IMR-90 (cell line): ENCODE results near the gene SLC66A2. TPM values are rescaled to one million over a fixed set of nuclear protein-coding genes. Genes with fewer than 3 reads are reported as not detected.

Experiments used
- ATAC-seq: fragments of 200-7000 bp; cut with Tn5 transposase; 2 replicates; pipeline ENCODE4 v1.9.1; 2020; ENCODE audit warnings: low read depth, mild to moderate bottlenecking, moderate library complexity
- BruUV-seq: library from RNA; stranded (reverse); fragments of 400-500 nt; replicated peaks from 2 replicates; lab custom pipeline; 2021; lab: Mats Ljungman, UMichigan
- CTCF ChIA-PET: fragments of 300-600 bp; formaldehyde crosslinking; extraction: SDS; loops from one replicate; lab custom pipeline; 2021; ENCODE audit warnings: antibody characterized with exemption; lab: Yijun Ruan, JAX
- POLR2A ChIA-PET: fragments of 300-600 bp; sonication (Branson Sonifier 250); formaldehyde crosslinking; loops from one replicate; lab custom pipeline; 2022; ENCODE audit warnings: antibody characterized with exemption; ENCODE audit not compliant: unreplicated experiment; lab: Charles Lee
- DNase-seq: peaks from one replicate; pipeline ENCODE4 v3.0.0; 2013
- H2AFZ ChIP-seq: replicated peaks from 2 replicates; pipeline ENCODE3; 2013; ENCODE audit warnings: low read length, mild to moderate bottlenecking; ENCODE audit not compliant: poor library complexity
- H2AK5ac ChIP-seq: 2 replicates; pipeline ENCODE4 v1.6.1; 2013; ENCODE audit warnings: low read depth, low read length, inconsistent platforms
- H2AK9ac ChIP-seq: replicated peaks from 2 replicates; pipeline ENCODE3; 2013; ENCODE audit warnings: mild to moderate bottlenecking, low read depth, low read length, moderate library complexity; ENCODE audit not compliant: poor library complexity
- H2BK120ac ChIP-seq: 2 replicates; pipeline ENCODE4 v1.6.1; 2013; ENCODE audit warnings: low read depth, low read length, inconsistent platforms
- H2BK15ac ChIP-seq: 3 replicates; pipeline ENCODE4 v1.6.1; 2013; ENCODE audit warnings: low read depth, low read length, inconsistent platforms
- H2BK20ac ChIP-seq: 2 replicates; pipeline ENCODE4 v1.6.1; 2013; ENCODE audit warnings: low read depth, mild to moderate bottlenecking, inconsistent platforms, low read length, moderate library complexity
- H2BK5ac ChIP-seq: 2 replicates; pipeline ENCODE4 v1.6.1; 2013; ENCODE audit warnings: mild to moderate bottlenecking, low read depth, low read length, inconsistent platforms; ENCODE audit not compliant: poor library complexity, severe bottlenecking
- H3K14ac ChIP-seq: replicated peaks from 2 replicates; pipeline ENCODE4 v1.6.1; 2013; ENCODE audit warnings: low read depth, low read length, inconsistent platforms
- H3K18ac ChIP-seq: 2 replicates; pipeline ENCODE4 v1.6.1; 2013; ENCODE audit warnings: low read depth, low read length, control low read depth
- H3K23ac ChIP-seq: 2 replicates; pipeline ENCODE4 v1.6.1; 2013; ENCODE audit warnings: low read depth, low read length, inconsistent platforms
- H3K27ac ChIP-seq: 2 replicates; pipeline ENCODE4 v1.5.1; 2013; ENCODE audit warnings: mild to moderate bottlenecking, control low read depth, low read length; ENCODE audit not compliant: insufficient read depth
- H3K27me3 ChIP-seq: 2 replicates; pipeline ENCODE4 v1.6.1; 2013; ENCODE audit warnings: low read length; ENCODE audit not compliant: control insufficient read depth, insufficient read depth
- H3K36me3 ChIP-seq: 2 replicates; pipeline ENCODE4 v1.6.1; 2013; ENCODE audit warnings: low read length, mixed read lengths; ENCODE audit not compliant: control insufficient read depth, insufficient read depth
- H3K4ac ChIP-seq: 2 replicates; pipeline ENCODE4 v1.6.1; 2013; ENCODE audit warnings: low read depth, low read length, inconsistent platforms
- H3K4me1 ChIP-seq: 2 replicates; pipeline ENCODE4 v1.6.1; 2013; ENCODE audit warnings: low read length, mixed read lengths; ENCODE audit not compliant: control insufficient read depth, insufficient read depth
- H3K4me2 ChIP-seq: 2 replicates; pipeline ENCODE4 v1.6.1; 2013; ENCODE audit warnings: low read depth, mild to moderate bottlenecking, control low read depth, low read length, moderate library complexity
- H3K4me3 ChIP-seq: 2 replicates; pipeline ENCODE4 v1.5.1; 2013; ENCODE audit warnings: low read depth, mild to moderate bottlenecking, control low read depth, low read length, moderate library complexity; ENCODE audit not compliant: insufficient read depth
- H3K56ac ChIP-seq: 2 replicates; pipeline ENCODE4 v1.6.1; 2013; ENCODE audit warnings: low read length, inconsistent platforms; ENCODE audit not compliant: insufficient read depth; ENCODE audit errors: extremely low read depth
- H3K79me1 ChIP-seq, 2 experiments: 2 replicates each; pipeline ENCODE4 v1.6.1; 2013; ENCODE audit warnings: low read length in 2 of 2, inconsistent platforms in 1 of 2, low read depth in 1 of 2
- H3K9ac ChIP-seq: 2 replicates; pipeline ENCODE4 v1.6.1; 2013; ENCODE audit warnings: low read depth, low read length, control low read depth
- H3K9me1 ChIP-seq: 2 replicates; pipeline ENCODE4 v1.6.1; 2013; ENCODE audit warnings: low read length, inconsistent platforms; ENCODE audit not compliant: insufficient read depth
- H3K9me3 ChIP-seq: 2 replicates; pipeline ENCODE4 v1.6.1; 2013; ENCODE audit warnings: low read length; ENCODE audit not compliant: control insufficient read depth, insufficient read depth
- H4K20me1 ChIP-seq: 2 replicates; pipeline ENCODE4 v1.6.1; 2013; ENCODE audit warnings: low read length, inconsistent platforms; ENCODE audit not compliant: insufficient read depth
- H4K5ac ChIP-seq: 2 replicates; pipeline ENCODE4 v1.6.1; 2013; ENCODE audit warnings: mild to moderate bottlenecking, low read depth, low read length, control low read depth
- H4K8ac ChIP-seq, 2 experiments: 2 replicates each; pipeline ENCODE4 v1.6.1; 2013; ENCODE audit warnings: low read depth in 2 of 2, low read length in 2 of 2, control low read depth in 1 of 2, inconsistent platforms in 1 of 2
- H4K91ac ChIP-seq: 2 replicates; pipeline ENCODE4 v1.6.1; 2013; ENCODE audit warnings: low read depth, low read length, inconsistent platforms; ENCODE audit not compliant: insufficient read depth
- BHLHE40 ChIP-seq: fragments of 150-350 bp; IDR thresholded peaks from 2 replicates; pipeline ENCODE4 v1.6.1; 2016; ENCODE audit warnings: mild to moderate bottlenecking, low read depth, low read length
- CEBPB ChIP-seq: IDR thresholded peaks from 2 replicates; pipeline ENCODE4 v1.6.1; 2012; ENCODE audit warnings: low read depth, low read length, improper control_type of control experiment
- CHD1 ChIP-seq: IDR thresholded peaks from 2 replicates; pipeline ENCODE4 v1.6.1; 2012; ENCODE audit warnings: low read depth, low read length, improper control_type of control experiment
- CTCF ChIP-seq: conservative IDR thresholded peaks from 2 replicates; pipeline ENCODE4 v1.5.1; 2012; ENCODE audit warnings: mild to moderate bottlenecking, low read depth, low read length, improper control_type of control experiment
- FOS ChIP-seq: fragments of 150-350 bp; IDR thresholded peaks from 2 replicates; pipeline ENCODE4 v1.6.1; 2016; ENCODE audit warnings: low read depth, low read length
- MAFK ChIP-seq: IDR thresholded peaks from 2 replicates; pipeline ENCODE4 v1.6.1; 2012; ENCODE audit warnings: low read depth, low read length, improper control_type of control experiment
- MAZ ChIP-seq: IDR thresholded peaks from 2 replicates; pipeline ENCODE4 v1.6.1; 2012; ENCODE audit warnings: low read depth, mild to moderate bottlenecking, low read length, improper control_type of control experiment, moderate library complexity, borderline replicate concordance
- MXI1 ChIP-seq: IDR thresholded peaks from 2 replicates; pipeline ENCODE4 v1.6.1; 2012; ENCODE audit warnings: low read depth, mild to moderate bottlenecking, low read length, moderate library complexity, borderline replicate concordance
- NFE2L2 ChIP-seq: fragments of 150-350 bp; IDR thresholded peaks from 2 replicates; pipeline ENCODE4 v1.6.1; 2016; ENCODE audit warnings: low read depth, mild to moderate bottlenecking, low read length
- POLR2A ChIP-seq: IDR thresholded peaks from 2 replicates; pipeline ENCODE4 v1.6.1; 2012; ENCODE audit warnings: mild to moderate bottlenecking, low read depth, low read length
- RAD21 ChIP-seq: IDR thresholded peaks from 2 replicates; pipeline ENCODE4 v1.6.1; 2012; ENCODE audit warnings: low read length, improper control_type of control experiment
- RCOR1 ChIP-seq: IDR thresholded peaks from 2 replicates; pipeline ENCODE4 v1.6.1; 2012; ENCODE audit warnings: mild to moderate bottlenecking, low read length, improper control_type of control experiment; ENCODE audit not compliant: insufficient replicate concordance
- RFX5 ChIP-seq: IDR thresholded peaks from 2 replicates; pipeline ENCODE4 v1.8.0; 2012; ENCODE audit warnings: low read depth, mild to moderate bottlenecking, low read length, moderate library complexity
- SMC3 ChIP-seq: fragments of 150-350 bp; IDR thresholded peaks from 2 replicates; pipeline ENCODE4 v1.6.1; 2016; ENCODE audit warnings: low read depth, mild to moderate bottlenecking, antibody characterized with exemption, low read length, moderate library complexity
- USF2 ChIP-seq: fragments of 150-350 bp; IDR thresholded peaks from 2 replicates; pipeline ENCODE4 v1.6.1; 2017; ENCODE audit warnings: mild to moderate bottlenecking, antibody characterized with exemption, low read length, low read depth
- WGBS, 2 experiments: methylation state at CpG; one replicate each; pipeline versions ENCODE4 v1.1.5 to v1.1.7; 2013; ENCODE audit warnings: missing lambda C conversion rate in 2 of 2; ENCODE audit not compliant: insufficient read length in 1 of 2; ENCODE audit errors: extremely low coverage in 2 of 2; 5-methylcytosine and 5-hydroxymethylcytosine counted together
- dilution Hi-C: fragments of 300-500 bp; cut with HindIII; formaldehyde crosslinking; loops from one replicate; pipeline ENCODE4 v1.14.3; 2018; ENCODE audit warnings: low sequenced_read_pairs; ENCODE audit not compliant: unreplicated experiment
- in situ Hi-C: fragments of 300-500 bp; cut with MboI; formaldehyde crosslinking; loops from 3 replicates; pipeline ENCODE4 v1.14.3; 2019; ENCODE audit warnings: low sequenced_read_pairs, inconsistent platforms, mixed read lengths
- intact Hi-C: fragments of 100-400 bp; cut with micrococcal nuclease; formaldehyde crosslinking; loops from 2 replicates; pipeline ENCODE4 v1.10.0; 2022
- polyA plus RNA-seq, 3 experiments: library from polyadenylated mRNA; depleted of rRNA; stranded (reverse); fragments of >200 nt; gene quantifications; 2 replicates each; pipeline ENCODE4 v1.2.3, GENCODE V29; 2012; ENCODE audit warnings: low replicate concordance in 1 of 3
- total RNA-seq: library from RNA; depleted of rRNA; stranded (reverse); fragments of >200 nt; gene quantifications from 2 replicates; pipeline ENCODE4 v1.2.3, GENCODE V29; 2012
- TF ChIP-seq, protein P1 (sequence below): fragments of 150-350 bp; IDR thresholded peaks from 2 replicates; pipeline ENCODE4 v1.6.1; 2016; ENCODE audit warnings: low read depth, mild to moderate bottlenecking, low read length, moderate library complexity, borderline replicate concordance

The SLC66A2 gene
- total and polyA plus RNA-seq, 2 of the 4 experiments (the other 2 are of a cell fraction) = 17.6 to 23.5 TPM

DNA sequence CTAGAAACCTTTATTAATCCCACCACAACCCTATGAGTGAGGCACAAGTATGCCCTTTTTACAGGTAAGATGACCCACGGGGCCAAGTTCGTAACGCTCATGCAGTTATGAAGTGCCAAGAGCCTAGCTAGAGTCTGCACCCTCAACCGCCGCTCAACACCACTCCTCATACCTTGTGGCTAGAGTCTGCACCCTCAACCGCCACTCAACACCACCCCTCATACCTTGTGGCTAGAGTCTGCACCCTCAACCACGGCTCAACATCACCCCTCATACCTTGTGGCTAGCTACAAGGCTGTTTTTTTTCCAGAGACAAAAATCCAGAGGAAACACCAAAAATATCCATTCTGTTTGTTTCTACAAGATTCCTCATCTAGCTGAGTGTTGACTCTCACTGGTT is 32.3 kb upstream of the SLC66A2 start:
- no TSS peak for BruUV-seq
- Histone ChIP-seq H3K14ac (no peak overlapping the region), H3K4me3 (no peak overlapping the region), H4K8ac (no peak overlapping the region), H3K9ac (no peak overlapping the region), H3K4me2 (no peak overlapping the region), H3K18ac (no peak overlapping the region), H3K27ac (no peak overlapping the region), H2AK9ac (no peak overlapping the region), H3K4ac (no peak overlapping the region), H2AK5ac (no peak overlapping the region), H3K56ac (no peak overlapping the region), H4K5ac (no peak overlapping the region), H3K9me1 (peaks cover 22% of the 10 kb centered on the region), H3K4me1 (peaks cover 16% of the 10 kb centered on the region), H3K9me3 (no peaks in the 10 kb centered on the region), H2BK120ac (no peak overlapping the region), H2BK15ac (no peak overlapping the region), H4K91ac (no peak overlapping the region), H3K79me1 (peaks cover 18 to 72% of the 10 kb centered on the region in 2 experiments), H2AFZ (no peak overlapping the region), H2BK5ac (no peak overlapping the region), H3K36me3 (peaks cover 18% of the 10 kb centered on the region), H2BK20ac (no peak overlapping the region), H3K27me3 (no peaks in the 10 kb centered on the region), H4K20me1 (peaks cover 88% of the 10 kb centered on the region), H3K23ac (no peak overlapping the region)
- no CpG with 5 or more reads among the region's 7 CpGs for WGBS, 2 experiments
- TF ChIP-seq CHD1 (no peak), FOS (no peak), NFE2L2 (no peak), MAZ (no peak), RCOR1 (no peak), MAFK (no peak), BHLHE40 (no peak), CEBPB (no peak), RAD21 (no peak), CTCF (no peak), MXI1 (no peak), RFX5 (no peak), USF2 (no peak), SMC3 (no peak), POLR2A (no peak)
- TF ChIP-seq, protein P1, sequence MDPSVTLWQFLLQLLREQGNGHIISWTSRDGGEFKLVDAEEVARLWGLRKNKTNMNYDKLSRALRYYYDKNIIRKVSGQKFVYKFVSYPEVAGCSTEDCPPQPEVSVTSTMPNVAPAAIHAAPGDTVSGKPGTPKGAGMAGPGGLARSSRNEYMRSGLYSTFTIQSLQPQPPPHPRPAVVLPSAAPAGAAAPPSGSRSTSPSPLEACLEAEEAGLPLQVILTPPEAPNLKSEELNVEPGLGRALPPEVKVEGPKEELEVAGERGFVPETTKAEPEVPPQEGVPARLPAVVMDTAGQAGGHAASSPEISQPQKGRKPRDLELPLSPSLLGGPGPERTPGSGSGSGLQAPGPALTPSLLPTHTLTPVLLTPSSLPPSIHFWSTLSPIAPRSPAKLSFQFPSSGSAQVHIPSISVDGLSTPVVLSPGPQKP = no peak
- in situ Hi-C loops (no loop called here), dilution Hi-C loops (no loop called here), intact Hi-C loops (no loop called here)
- POLR2A ChIA-PET = no interaction called here
- ATAC-seq = no peak
- CTCF ChIA-PET = no interaction called here
- DNase-seq = no peak
